Tibial artery (tissue), 4 donors: ENCODE data around the gene SLC30A7.

Experiments used
- DNase-seq, 2 donors: peaks; one replicate each; pipeline ENCODE4 v3.0.0-alpha.2; 2019
- H3K27ac ChIP-seq, 2 donors: fragments of 200-600 bp; sonication (generic) in 1 of 2; 1 replicate in 1 of 2; 2 replicates in 1 of 2; pipeline ENCODE4 v1.5.1; 2018 to 2019; ENCODE audit warnings: mild to moderate bottlenecking in 1 of 2
- H3K27me3 ChIP-seq, 2 donors: fragments of 200-600 bp; sonication (generic) in 1 of 2; one replicate each; pipeline versions ENCODE4 v1.5.1 to v1.6.0; 2016 to 2019
- H3K36me3 ChIP-seq, 3 donors: fragments of 200-600 bp; sonication (generic) in 2 of 3; one replicate each; pipeline ENCODE4 v1.5.1; 2016 to 2019; ENCODE audit warnings: mild to moderate bottlenecking in 2 of 3
- H3K4me1 ChIP-seq, 4 donors: fragments of 200-600 bp; sonication (generic) in 2 of 4; 1 replicate in 3 of 4; 2 replicates in 1 of 4; pipeline ENCODE4 v1.5.1; 2016 to 2019
- H3K4me3 ChIP-seq, 2 donors: fragments of 200-600 bp; sonication (generic) in 1 of 2; 1 replicate in 1 of 2; 2 replicates in 1 of 2; pipeline ENCODE4 v1.5.1; 2018 to 2019; ENCODE audit warnings: mild to moderate bottlenecking in 2 of 2
- H3K9me3 ChIP-seq, 3 donors: fragments of 200-600 bp; sonication (generic) in 1 of 3; one replicate each; pipeline ENCODE4 v1.5.1; 2016 to 2019
- CTCF ChIP-seq, 2 experiments: fragments of 200-600 bp in 1 of 2; fragments of 450-650 bp in 1 of 2; IDR thresholded peaks; one replicate each; pipeline ENCODE4 v1.5.1; 2017 to 2019; ENCODE audit warnings: antibody characterized with exemption in 2 of 2, mild to moderate bottlenecking in 1 of 2, moderate library complexity in 1 of 2
- intact Hi-C: fragments of 100-400 bp; cut with DNase I; formaldehyde crosslinking; loops from one replicate; pipeline ENCODE4 v1.15.0; 2023; ENCODE audit warnings: low total_unique reads

SLC30A7 gene

GRCh38 chr1:100868364-100868995, 27.4 kb upstream of the SLC30A7 start:
- intact Hi-C loops = loop anchor here (5.0 to 10.0 kb wide), 2 partner anchors 254 to 411 kb away; no protein-coding TSS in a partner anchor
- DNase-seq = no peak
- no peaks in the 10 kb centered on the region for H3K36me3 ChIP-seq
- H3K4me3 ChIP-seq = no peak overlapping the region
- no peak overlapping the region for H3K27ac ChIP-seq
- H3K27me3 ChIP-seq = no peaks in the 10 kb centered on the region
- H3K4me1 ChIP-seq = peaks cover 0 to 7% (median 3%) of the 10 kb centered on the region in 4 donors
- no peaks in the 10 kb centered on the region for H3K9me3 ChIP-seq
- TF ChIP-seq CTCF (IDR thresholded peaks at IDR 0.05) = peak; percentile 63 to 67

GRCh38 chr1:100869996-100870395, 25.9 kb upstream of the SLC30A7 start:
- intact Hi-C loops = loop anchor here (5.0 to 10.0 kb wide), 2 partner anchors 255 to 413 kb away; no protein-coding TSS in a partner anchor
- no peaks in the 10 kb centered on the region for H3K36me3 ChIP-seq
- TF ChIP-seq CTCF (IDR thresholded peaks at IDR 0.05) = no peak
- no peak overlapping the region for H3K4me3 ChIP-seq
- H3K27me3 ChIP-seq = no peaks in the 10 kb centered on the region
- no peak for DNase-seq
- H3K27ac ChIP-seq = no peak overlapping the region
- peaks cover 0 to 7% (median 3%) of the 10 kb centered on the region in 4 donors for H3K4me1 ChIP-seq
- no peaks in the 10 kb centered on the region for H3K9me3 ChIP-seq

GRCh38 chr1:100874433-100874832, 21.5 kb upstream of the SLC30A7 start:
- Histone ChIP-seq H3K4me1 (no peaks in the 10 kb centered on the region), H3K4me3 (no peak overlapping the region), H3K9me3 (no peaks in the 10 kb centered on the region), H3K27ac (no peak overlapping the region), H3K27me3 (no peaks in the 10 kb centered on the region), H3K36me3 (peaks cover 0 to 11% (median 9%) of the 10 kb centered on the region in 3 donors)
- no peak for TF ChIP-seq CTCF (IDR thresholded peaks at IDR 0.05)
- DNase-seq = no peak
- intact Hi-C loops = no loop called here

- H3K27me3 ChIP-seq = no peaks in the 10 kb centered on the region
- H3K4me3 ChIP-seq = no peak overlapping the region
- DNase-seq = no peak
- H3K36me3 ChIP-seq = peaks cover 0 to 11% (median 9%) of the 10 kb centered on the region in 3 donors
- no peaks in the 10 kb centered on the region for H3K4me1 ChIP-seq
- no peak for TF ChIP-seq CTCF (IDR thresholded peaks at IDR 0.05)
- no peak overlapping the region for H3K27ac ChIP-seq
- intact Hi-C loops = no loop called here
- no peaks in the 10 kb centered on the region for H3K9me3 ChIP-seq
Observed at GRCh38 chr1:100875228-100875627, 20.7 kb upstream of the SLC30A7 start.

GRCh38 chr1:100876291-100876690, 19.6 kb upstream of the SLC30A7 start:
- no peaks in the 10 kb centered on the region for H3K9me3 ChIP-seq
- no peak overlapping the region for H3K4me3 ChIP-seq
- no peaks in the 10 kb centered on the region for H3K27me3 ChIP-seq
- no peak overlapping the region for H3K27ac ChIP-seq
- peaks cover 0 to 11% (median 9%) of the 10 kb centered on the region in 3 donors for H3K36me3 ChIP-seq
- DNase-seq = no peak
- H3K4me1 ChIP-seq = no peaks in the 10 kb centered on the region
- no peak for TF ChIP-seq CTCF (IDR thresholded peaks at IDR 0.05)
- intact Hi-C loops = no loop called here
